ENCODE data around the gene PDE4B.

Gene PDE4B

DNA sequence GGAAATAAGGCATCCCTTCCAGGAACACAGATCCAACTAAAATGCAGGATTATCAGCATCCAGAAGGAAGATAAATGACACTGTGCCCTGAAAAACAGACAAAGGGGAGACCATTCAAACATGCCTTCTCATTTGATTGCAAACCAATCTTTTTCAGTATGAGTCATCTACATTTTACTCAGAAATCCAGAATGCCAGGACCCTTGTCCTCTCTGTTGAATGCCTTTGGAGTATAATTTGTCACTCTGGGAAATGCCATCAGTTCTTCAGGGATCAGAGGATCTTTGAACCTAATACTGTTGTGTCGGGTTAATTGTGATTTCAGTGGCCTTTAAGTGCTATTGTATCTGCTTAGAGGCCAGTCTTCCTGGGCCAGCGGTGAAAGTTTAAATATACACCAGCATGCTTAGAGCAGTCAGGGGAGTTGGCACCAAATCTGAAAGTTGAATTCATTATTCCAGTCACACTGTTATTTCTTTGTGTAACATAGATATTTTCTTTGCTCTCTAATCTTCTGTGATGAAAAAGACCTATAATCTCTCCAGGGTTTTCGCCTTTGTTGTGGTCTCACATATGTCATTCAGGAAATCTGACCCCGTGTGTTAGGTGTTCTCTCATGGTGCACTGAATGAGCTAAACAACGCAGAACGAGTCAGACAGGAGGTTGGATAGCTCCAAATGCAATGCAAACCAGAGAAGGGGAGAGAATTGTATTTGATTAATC lies 376.4 kb downstream of the PDE4B start:
- no peak for DNase-seq (ENCODE audit: extremely low read depth in 1 of 2, low read depth in 1 of 2)

DNA sequence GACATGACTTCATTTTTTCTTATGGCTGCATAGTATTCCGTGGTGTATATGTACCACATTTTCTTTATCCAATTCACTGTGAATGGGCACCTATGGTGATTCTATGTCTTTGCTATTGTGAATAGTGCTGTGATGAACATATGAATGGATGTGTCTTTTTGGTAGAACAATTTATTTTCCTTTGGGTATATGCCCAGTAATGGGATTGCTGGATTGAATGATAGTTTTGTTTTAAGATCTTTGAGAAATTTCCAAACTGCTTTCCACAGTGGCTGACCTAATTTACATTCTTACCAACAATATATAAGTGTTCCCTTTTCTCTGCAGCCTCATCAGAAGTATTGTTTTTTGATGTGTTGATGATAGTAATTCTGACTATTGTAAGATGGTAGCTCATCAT lies 379.6 kb downstream of the PDE4B start:
- no peak for DNase-seq (ENCODE audit: extremely low read depth in 1 of 2, low read depth in 1 of 2)

DNA sequence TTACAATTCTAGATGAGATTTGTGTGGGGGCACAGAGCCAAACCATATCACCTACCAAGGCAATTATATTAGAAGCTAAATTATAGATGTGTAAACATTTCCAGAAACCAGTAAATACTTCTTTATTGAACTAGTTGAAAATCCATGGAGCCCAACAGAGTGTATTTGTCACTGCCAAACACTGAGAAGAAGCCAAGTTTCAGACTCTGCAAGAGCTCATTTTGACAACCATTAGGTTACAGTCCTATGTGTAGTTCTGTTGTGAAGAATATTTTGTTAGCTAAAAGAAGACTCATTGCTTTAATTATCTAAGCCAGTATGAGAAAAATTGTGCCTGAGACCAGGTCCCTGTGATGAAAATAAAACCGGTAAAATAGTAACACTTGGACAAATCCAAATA lies 382.4 kb downstream of the PDE4B start:
- DNase-seq (ENCODE audit: extremely low read depth in 1 of 2, low read depth in 1 of 2), result no peak

DNA sequence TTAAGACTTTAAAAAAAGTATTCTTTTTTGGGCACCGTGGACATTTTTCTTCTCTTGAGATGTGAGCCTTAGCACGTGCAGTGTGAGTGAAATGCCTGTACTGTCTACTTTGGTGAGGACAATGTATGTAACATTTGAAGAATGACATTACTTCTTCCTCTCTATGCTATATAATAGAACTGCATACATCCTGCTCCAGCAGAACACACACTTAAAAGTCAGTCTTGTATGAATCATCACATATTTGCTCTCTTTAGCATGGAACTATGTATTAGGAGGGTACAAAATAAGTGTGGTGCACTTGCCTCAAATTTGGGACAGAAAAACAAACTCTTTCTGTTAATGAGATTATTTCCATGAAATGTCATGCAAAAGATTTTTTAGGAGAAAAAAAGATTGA lies 382.9 kb downstream of the PDE4B start:
- no peak for DNase-seq (ENCODE audit: extremely low read depth in 1 of 2, low read depth in 1 of 2)

DNA sequence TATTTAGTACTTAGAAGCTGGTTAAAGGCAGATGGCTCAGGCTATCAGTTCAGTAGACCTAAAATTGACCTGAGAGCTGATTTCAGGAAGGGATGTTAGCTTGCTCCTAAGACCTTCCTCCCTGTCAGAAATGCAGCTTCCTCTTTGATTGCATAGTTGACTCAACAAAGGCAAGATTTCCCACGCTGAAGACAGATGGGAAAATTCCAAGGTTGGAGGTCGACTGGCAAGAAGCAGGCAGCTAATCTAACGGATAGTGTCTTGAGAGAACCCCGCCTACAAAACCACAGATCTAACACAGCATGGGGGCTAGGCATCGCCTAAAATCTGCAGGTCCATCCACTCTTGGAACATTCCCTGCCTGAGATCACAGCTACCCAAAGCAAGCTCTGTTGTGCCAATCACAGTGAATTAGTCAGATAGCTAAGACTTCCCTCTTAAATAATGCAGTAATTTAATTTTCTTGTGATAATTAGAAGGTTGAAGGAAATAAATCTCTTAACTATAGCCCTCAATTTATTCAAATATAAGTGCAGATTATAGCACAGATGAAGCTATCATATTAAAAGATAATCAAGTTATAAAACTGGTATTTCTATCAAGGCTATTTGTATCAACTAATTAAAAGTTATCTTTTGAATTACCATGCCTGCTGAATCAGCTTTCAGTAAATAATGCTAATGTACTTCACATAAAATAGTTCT lies 383.5 kb downstream of the PDE4B start:
- no peak for DNase-seq (ENCODE audit: extremely low read depth in 1 of 2, low read depth in 1 of 2)

DNA sequence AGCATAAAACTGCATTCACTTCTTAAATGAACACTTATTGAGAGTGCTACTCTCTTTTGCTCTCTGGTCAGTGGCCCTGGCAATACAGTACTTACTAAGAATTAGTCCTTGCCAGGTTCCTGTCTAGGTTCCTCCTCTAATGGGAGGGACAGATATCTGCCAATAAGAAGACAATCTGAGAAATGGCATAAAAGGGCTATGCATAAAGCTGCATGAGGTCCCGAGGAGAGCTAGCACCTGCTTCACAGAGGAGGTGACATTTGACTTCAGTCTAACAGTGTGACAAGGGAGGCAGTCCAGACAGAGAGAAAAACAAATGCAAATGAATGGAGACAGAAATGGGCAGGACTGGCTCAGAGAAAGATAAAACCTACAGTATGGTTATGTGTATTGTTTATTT lies 384.1 kb downstream of the PDE4B start:
- no peak for DNase-seq (ENCODE audit: extremely low read depth in 1 of 2, low read depth in 1 of 2)

DNA sequence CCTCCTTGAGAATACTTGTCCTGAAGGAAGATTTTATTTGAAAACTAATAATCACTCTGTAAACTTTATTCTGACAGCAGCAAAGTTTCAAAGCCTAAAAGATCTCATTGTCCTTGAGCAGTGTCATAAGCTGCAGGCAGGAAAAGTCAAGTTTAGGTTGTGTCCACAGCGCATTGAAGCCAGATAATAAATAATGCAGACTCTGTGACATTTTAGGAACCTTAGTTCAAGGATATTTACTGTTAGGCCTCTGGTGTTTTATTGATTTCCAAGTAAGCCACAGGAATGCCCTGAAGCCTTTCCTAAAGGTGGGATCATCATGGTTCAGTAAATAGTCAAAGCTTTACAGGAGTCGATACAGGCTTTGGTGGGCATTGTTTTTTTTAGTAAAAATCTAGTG lies 384.8 kb downstream of the PDE4B start:
- DNase-seq (ENCODE audit: extremely low read depth in 1 of 2, low read depth in 1 of 2), result no peak

DNA sequence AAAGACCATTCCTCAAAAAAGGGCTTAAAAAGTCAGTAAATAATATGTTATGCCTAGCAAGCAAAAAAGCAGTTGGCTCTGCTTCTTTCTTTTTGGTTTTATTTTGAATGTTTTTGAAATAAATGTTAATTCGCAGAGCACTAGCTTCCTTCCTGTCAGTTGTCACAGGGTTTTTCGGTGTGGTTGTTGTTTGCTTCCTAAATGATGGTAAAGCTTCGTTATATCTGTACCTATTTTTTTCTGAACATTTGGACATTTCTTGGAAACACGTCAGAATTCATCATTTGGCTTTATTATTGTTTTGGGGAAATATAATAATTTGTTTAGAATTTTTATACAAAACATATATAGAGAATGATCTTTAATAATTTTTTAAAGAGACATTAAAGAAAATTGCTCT lies 389.3 kb downstream of the PDE4B start:
- no peak for DNase-seq (ENCODE audit: extremely low read depth in 1 of 2, low read depth in 1 of 2)

DNA sequence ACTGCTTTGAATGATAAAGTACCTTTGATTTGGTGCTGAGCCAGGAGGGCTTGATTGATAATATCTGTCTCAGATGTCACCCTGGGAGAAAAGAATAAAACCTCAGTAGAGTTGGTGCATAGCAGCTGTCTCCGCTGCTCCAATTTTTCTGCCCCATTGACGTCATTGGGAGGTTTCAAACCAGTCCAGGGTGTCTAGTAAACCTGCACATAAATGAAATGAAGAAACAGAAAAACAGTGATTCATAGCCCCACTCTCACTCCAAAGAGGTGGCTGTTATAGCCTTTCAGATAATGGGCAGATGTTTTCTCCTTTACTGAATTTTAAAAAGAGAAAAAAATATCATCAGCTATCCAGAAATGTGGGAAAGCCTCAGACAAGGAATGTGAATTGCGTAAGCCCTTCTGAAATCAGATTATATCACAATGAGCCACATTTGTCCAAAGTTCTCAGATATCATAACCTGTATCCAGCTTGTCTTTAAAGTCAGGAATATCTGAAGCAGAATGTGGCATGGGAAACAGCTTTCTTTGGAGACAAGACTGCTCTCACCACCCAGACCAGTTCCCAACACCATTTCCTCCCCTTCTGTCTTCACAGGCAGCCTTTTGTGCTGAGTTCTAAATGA lies 390.0 kb downstream of the PDE4B start:
- peak in 1 of 2 donors; percentile 1 for DNase-seq (ENCODE audit: extremely low read depth in 1 of 2, low read depth in 1 of 2)

DNA sequence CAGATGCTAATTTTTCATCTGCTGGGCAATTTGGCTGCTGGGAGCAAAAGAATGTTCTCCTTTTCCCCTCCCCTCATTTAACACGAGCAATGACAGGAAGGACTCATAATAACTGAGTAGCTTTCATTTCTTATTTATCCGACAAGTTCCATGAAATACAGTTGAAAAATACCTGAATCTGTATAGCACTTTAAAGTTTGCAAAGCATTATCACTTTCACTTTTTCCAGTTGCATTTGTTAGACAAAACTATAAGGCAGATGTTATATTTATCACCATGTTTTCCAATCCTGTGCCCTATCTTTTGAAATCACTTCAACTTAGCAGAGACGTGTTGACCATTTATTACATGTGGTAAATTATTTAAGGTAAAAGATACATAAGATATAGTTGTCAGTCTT lies 390.7 kb downstream of the PDE4B start:
- DNase-seq (ENCODE audit: extremely low read depth in 1 of 2, low read depth in 1 of 2), result no peak

DNA sequence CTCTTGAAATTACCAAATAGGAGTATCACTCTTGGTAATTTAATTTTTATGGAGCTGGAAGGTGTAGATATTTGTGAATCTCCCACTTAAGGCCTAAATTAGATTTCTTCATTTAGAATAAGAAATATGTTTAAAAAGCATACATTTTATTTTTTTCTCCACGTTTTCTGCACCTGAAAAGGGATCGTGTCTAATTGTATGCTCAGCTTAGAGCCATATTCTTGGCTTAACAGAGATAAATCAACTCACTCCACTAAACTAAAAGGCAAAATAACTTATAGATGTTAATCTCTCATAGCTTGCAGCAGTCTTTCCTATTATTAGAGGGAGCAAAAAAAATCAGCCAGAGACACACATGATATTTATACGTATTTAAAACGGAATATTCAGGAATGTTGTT lies 404.4 kb downstream of the PDE4B start:
- DNase-seq (ENCODE audit: extremely low read depth in 1 of 2, low read depth in 1 of 2), result no peak

DNA sequence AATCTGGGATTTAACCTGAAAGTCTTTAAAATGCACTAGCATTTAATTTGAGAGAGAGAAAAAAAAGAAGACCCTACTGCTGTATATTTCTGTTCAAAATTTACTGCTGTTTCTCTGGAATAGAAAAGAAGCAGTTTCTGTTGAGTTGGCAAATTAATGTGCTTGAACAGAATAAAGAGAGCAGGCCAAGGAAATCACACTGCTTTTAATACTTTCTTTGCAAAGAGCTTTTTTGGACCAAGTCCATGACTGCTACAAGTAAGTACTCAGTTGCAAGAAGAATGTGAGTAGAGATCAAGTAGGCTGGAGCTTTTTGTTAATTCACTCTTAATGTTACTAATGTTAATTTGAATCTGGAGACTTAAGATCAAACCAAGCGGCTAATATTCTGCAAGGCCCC lies 405.1 kb downstream of the PDE4B start:
- no peak for DNase-seq (ENCODE audit: extremely low read depth in 1 of 2, low read depth in 1 of 2)

DNA sequence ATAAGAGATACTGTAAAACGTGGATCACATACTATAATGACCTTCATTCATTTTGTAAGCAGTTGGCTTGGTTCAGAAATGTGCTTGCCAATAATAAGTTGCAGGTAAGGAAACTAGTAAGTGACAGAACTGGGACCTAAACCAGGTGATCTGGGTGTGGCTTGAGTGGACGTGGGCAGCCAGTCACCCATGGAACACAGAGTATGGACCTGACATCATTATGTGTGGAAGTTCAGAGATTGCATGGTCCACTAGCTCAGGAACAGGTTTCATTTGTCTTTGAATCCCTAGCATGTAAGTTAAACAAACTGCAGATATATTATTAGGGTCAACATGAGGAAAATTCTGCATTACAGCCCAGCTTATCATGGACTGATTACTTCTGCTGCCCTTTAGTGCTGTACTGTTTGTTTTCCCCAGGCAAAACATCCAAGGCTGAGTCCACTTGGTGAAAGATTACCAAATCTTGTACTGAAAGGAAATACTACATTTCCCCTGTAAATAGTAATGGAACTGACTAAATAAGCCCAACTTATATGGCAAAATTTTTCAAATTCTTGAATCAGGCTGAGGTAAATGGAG lies 414.0 kb downstream of the PDE4B start:
- no peak for DNase-seq (ENCODE audit: extremely low read depth in 1 of 2, low read depth in 1 of 2)

DNA sequence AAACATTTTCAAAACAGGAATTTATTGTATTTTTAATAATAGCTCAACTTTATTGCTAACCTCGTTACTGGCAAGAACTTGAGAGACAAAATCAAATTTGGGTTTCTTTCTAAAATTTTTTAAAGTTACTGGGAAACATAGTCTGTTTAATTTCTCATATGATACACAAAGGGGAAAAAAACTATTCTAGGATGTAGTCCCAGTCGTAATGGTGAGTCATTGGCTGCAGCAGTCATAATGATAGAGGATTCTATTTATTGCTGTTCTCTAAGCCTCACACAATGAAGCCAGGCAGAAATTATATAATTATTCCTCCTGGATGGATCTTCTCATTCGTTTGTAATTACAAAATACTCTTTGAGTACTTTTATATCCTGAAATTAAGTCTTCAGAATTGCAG lies 414.8 kb downstream of the PDE4B start:
- DNase-seq (ENCODE audit: extremely low read depth in 1 of 2, low read depth in 1 of 2), result no peak

DNA sequence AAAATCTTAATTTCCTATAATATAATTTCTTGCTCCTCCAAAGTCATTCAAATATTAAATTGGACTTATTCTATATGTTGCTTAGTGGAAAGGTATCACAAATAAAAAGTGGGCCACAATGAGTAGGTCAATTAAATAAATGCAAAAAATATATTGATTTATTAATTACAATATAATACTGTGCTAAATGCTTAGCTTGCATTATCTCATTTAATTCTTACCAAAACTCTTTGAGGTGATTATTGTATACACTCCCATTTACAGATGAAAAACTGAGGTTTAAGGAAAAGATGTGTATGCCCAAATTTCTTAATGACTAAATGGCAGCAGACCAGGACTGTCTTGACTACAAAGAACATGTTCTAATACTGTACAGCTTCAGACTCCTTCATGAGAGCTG lies 415.9 kb downstream of the PDE4B start:
- DNase-seq (ENCODE audit: extremely low read depth in 1 of 2, low read depth in 1 of 2), result no peak

DNA sequence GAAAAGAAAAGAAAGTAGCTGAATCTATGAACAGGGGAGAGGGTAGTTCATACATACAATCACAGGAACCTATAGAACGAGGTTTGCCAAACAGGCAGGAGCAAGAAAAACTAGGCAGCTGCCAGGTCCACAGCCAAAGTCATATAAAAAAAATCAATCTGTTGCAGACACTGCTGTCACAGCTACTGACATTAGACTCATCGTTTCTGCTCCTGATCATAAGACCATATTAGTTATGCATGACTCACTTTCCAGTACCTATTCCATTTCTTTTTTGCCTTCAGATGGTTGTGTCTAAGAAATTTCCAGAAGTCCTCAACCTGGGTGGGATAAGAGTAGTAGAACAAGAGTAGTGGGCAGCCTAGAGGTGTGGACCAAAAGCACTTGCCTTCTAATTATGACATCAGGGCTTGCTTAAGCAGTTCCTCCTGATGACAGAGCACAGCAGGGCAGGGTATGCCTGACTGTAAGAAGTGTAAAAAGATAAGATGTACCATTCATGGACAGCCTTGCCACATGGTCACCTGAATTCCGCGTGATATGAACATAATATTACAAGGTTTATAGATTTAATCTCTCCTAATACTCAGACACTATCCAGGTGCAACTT lies 418.0 kb downstream of the PDE4B start:
- DNase-seq (ENCODE audit: extremely low read depth in 1 of 2, low read depth in 1 of 2), result no peak

DNA sequence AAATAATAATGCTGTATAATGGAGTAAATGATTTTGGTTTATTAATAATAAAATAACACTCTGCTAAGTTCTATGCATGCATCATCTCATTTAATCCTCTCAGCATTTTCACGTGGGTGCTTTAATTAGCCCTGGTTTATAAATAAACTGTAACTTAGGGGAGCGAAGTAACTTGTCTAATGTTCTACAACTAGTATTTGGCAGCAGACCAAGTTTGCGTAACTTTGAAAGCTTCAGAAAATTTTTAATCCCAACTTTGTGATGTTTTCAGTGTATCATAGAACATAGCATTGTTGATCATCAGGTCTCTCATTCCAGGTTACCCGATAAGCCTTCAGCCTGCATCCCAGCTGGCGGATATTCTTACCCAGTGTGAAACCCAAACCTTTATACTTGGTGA lies 418.8 kb downstream of the PDE4B start:
- no peak for DNase-seq (ENCODE audit: extremely low read depth in 1 of 2, low read depth in 1 of 2)

DNA sequence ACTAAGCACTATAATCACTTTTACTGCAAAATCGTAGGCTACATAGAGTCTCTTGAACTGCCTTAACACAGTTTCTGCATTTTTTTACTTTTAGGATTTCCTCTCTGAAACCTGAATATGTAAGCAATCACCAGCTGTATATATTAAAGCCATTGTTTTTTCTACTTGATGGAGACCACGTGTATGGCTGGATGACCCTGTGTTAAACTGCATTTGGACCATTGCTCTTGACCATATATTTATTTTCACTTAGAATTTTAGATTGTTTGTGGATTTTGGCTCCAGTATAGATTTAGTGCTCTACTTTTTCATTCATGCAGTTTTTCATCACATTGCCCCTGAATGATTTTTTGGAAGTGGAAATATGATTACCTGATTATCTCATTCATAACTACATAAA lies 420.8 kb downstream of the PDE4B start:
- DNase-seq (ENCODE audit: extremely low read depth in 1 of 2, low read depth in 1 of 2), result no peak

DNA sequence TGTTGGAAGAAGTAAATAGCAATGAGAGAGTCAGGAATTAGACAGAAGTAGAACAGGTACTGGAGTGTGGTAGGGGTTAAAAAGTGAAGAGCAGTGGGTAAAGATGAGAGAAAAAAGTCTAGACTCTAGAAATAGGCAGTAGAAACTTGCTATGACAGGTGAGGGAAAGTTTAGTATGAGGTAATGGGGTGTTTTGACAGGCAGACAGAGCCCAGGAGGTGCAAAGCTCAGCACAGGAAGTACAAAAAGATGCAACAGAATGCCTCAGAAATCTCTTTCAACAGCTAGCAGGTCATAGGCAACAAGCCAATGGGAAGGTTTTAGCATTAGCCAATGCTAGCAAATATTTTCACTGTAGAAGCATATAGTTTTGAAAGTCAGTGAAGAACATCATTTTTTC lies 422.2 kb downstream of the PDE4B start:
- DNase-seq (ENCODE audit: extremely low read depth in 1 of 2, low read depth in 1 of 2), result no peak

DNA sequence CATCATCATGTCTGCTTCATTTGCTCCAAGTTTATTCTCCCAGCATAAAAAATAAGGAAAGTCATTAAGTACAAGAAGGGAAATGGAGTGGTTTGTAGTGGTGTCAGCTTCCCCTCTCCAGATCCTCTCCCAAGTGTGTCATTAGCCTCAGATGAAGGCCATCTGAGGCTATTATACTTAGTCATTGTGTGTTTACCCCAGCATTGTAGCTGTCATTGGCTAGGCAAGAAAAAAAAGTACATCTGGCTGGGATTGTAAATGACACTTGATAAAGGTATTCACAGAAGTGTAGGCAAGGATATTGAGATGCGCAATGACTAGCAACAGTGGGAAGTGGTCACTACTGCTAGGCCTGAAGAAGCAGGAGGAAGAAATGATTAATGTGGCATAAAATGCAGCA lies 424.3 kb downstream of the PDE4B start:
- DNase-seq (ENCODE audit: extremely low read depth in 1 of 2, low read depth in 1 of 2), result no peak

DNA sequence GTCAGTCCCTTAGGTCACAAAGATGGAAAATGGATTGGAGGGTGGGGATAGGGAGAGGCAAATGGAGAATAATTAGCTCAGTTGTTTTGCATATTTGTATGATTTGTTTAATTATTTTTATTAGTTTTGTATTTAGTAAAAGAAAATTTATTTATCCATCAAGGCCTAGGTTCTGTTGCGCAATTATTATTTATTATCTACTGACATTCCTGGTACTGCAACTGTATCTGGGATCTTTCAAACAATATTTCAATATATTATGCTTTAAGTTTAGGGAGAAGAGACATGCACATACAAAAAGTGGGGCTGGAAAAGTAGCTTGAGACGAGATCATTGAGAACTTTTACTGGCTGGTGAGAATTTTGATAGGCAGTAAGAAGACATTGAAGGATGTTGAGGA lies 424.9 kb downstream of the PDE4B start:
- DNase-seq (ENCODE audit: extremely low read depth in 1 of 2, low read depth in 1 of 2), result no peak

DNA sequence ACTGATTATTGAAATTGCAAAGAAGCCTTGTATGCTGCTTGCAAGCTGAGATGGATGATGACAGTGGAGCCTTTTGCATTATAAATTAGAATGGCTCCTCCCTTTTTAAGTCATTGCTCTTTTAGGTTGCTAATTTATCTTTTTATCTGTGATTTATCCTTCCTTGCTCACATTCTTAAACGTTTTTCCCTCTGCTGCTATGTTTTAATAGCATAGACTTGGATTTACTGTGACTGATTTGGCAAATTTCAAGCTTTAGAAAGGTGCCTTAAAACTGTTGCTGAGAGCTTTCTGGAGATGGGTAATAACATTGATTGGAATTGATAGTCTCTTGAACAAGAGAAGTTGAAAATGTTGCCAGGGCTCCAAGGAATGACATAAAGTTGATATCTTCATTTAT lies 427.8 kb downstream of the PDE4B start:
- no peak for DNase-seq (ENCODE audit: extremely low read depth in 1 of 2, low read depth in 1 of 2)
